HG03025 (cell line): Measurements from ENCODE around the gene TUBG2.

Experiments
- ATAC-seq: cut with Tn5 transposase; IDR thresholded peaks from one replicate; pipeline ENCODE4 v1.9.1; 2021; ENCODE audit warnings: mild to moderate bottlenecking, moderate library complexity; ENCODE audit not compliant: unreplicated experiment, low FRiP score

TUBG2 gene

GRCh38 chr17:42692489-42692888, 33.4 kb downstream of the TUBG2 start:
- ATAC-seq, result no peak

GRCh38 chr17:42694524-42694923, 35.4 kb downstream of the TUBG2 start:
- no peak for ATAC-seq

GRCh38 chr17:42695500-42695899, 36.4 kb downstream of the TUBG2 start:
- ATAC-seq, result no peak

GRCh38 chr17:42697108-42697811, 38.2 kb downstream of the TUBG2 start:
- no peak for ATAC-seq

- ATAC-seq, result no peak
Measured at GRCh38 chr17:42698736-42699414, 39.8 kb downstream of the TUBG2 start.

GRCh38 chr17:42699415-42699740, 40.3 kb downstream of the TUBG2 start:
- ATAC-seq, result no peak

- ATAC-seq, result no peak
Measured at GRCh38 chr17:42700586-42701289, 41.7 kb downstream of the TUBG2 start.

- ATAC-seq, result no peak
Measured at GRCh38 chr17:42702446-42702845, 43.4 kb downstream of the TUBG2 start.

GRCh38 chr17:42704490-42704836, 45.4 kb downstream of the TUBG2 start:
- ATAC-seq, result no peak

GRCh38 chr17:42704837-42705494, 45.9 kb downstream of the TUBG2 start:
- ATAC-seq, result no peak

GRCh38 chr17:42706732-42707131, 47.6 kb downstream of the TUBG2 start:
- no peak for ATAC-seq

GRCh38 chr17:42708588-42708987, 49.5 kb downstream of the TUBG2 start:
- no peak for ATAC-seq

GRCh38 chr17:42709561-42709960, 50.5 kb downstream of the TUBG2 start:
- ATAC-seq, result no peak
